CD14-positive monocyte (primary cell): ENCODE measurements around the gene CLCNKB. TPM values are rescaled to one million over a fixed set of nuclear protein-coding genes. Genes with fewer than 3 reads are reported as not detected.
A peak's percentile ranks its signal among the peaks of the same experiment; 100 is the strongest.
"Not testable (repeated sequence)": the region's sequence is repeated elsewhere in the genome, so short reads cannot be mapped to it uniquely, and the experiment has no call there.

Source experiments
- DNase-seq, 3 donors: peaks; one replicate each; pipeline ENCODE4 v3.0.0-alpha.2; 2011 to 2022
- H2AFZ ChIP-seq: 2 replicates; pipeline ENCODE4 v1.6.0; 2012; ENCODE audit warnings: mild to moderate bottlenecking, low read depth, low read length, inconsistent platforms; ENCODE audit not compliant: insufficient read depth, poor library complexity, severe bottlenecking
- H3K27ac ChIP-seq, 2 donors: 1 replicate in 1 of 2; 2 replicates in 1 of 2; pipeline ENCODE4 v1.5.1; 2012 to 2013; ENCODE audit warnings: low read length in 2 of 2, control low read depth in 1 of 2, inconsistent platforms in 1 of 2, low read depth in 1 of 2, mild to moderate bottlenecking in 1 of 2
- H3K27me3 ChIP-seq, 2 donors: one replicate each; pipeline versions ENCODE4 v1.6.0 to v1.6.1; 2011 to 2013; ENCODE audit warnings: low read length in 2 of 2; ENCODE audit not compliant: control insufficient read depth in 2 of 2, insufficient read depth in 2 of 2
- H3K36me3 ChIP-seq, 2 donors: replicated peaks in 1 of 2; 1 replicate in 1 of 2; 2 replicates in 1 of 2; pipeline versions ENCODE4 v1.5.1 to v1.6.1; 2012 to 2013; ENCODE audit warnings: low read length in 2 of 2, control low read depth in 1 of 2, inconsistent platforms in 1 of 2, mild to moderate bottlenecking in 1 of 2; ENCODE audit not compliant: insufficient read depth in 2 of 2, control insufficient read depth in 1 of 2
- H3K4me1 ChIP-seq, 2 donors: 1 replicate in 1 of 2; 2 replicates in 1 of 2; pipeline versions ENCODE4 v1.5.1 to v1.6.1; 2012 to 2013; ENCODE audit warnings: low read length in 2 of 2, control low read depth in 1 of 2, inconsistent platforms in 1 of 2, mild to moderate bottlenecking in 1 of 2, moderate library complexity in 1 of 2; ENCODE audit not compliant: insufficient read depth in 2 of 2, control insufficient read depth in 1 of 2
- H3K4me2 ChIP-seq: replicated peaks from 2 replicates; pipeline ENCODE3; 2012; ENCODE audit warnings: low read length, moderate library complexity, mild to moderate bottlenecking; ENCODE audit not compliant: poor library complexity, severe bottlenecking; ENCODE audit errors: extremely low read depth
- H3K4me3 ChIP-seq, 3 experiments: fragments of 200-600 bp in 1 of 3; sonication (generic) in 1 of 3; replicated peaks in 1 of 3; 1 replicate in 2 of 3; 2 replicates in 1 of 3; pipeline ENCODE4 v1.5.1; 2011 to 2013; ENCODE audit warnings: low read length in 3 of 3, mild to moderate bottlenecking in 3 of 3, control low read depth in 2 of 3, low read depth in 2 of 3, inconsistent platforms in 1 of 3, moderate library complexity in 1 of 3
- H3K79me2 ChIP-seq: 2 replicates; pipeline ENCODE4 v1.6.0; 2012; ENCODE audit warnings: mild to moderate bottlenecking, control low read depth, inconsistent platforms, low read length, moderate library complexity; ENCODE audit not compliant: insufficient read depth
- H3K9ac ChIP-seq: 2 replicates; pipeline ENCODE4 v1.6.0; 2017; ENCODE audit warnings: low read length, mild to moderate bottlenecking; ENCODE audit not compliant: insufficient read depth, poor library complexity, severe bottlenecking
- H3K9me3 ChIP-seq, 2 donors: replicated peaks in 1 of 2; 1 replicate in 1 of 2; 2 replicates in 1 of 2; pipeline versions ENCODE4 v1.5.1 to v1.6.1; 2012 to 2013; ENCODE audit warnings: low read length in 2 of 2, control low read depth in 1 of 2; ENCODE audit not compliant: control insufficient read depth in 1 of 2, insufficient read depth in 1 of 2
- H4K20me1 ChIP-seq: 2 replicates; pipeline ENCODE4 v1.6.0; 2012; ENCODE audit warnings: mild to moderate bottlenecking, low read length, control low read depth, moderate library complexity; ENCODE audit not compliant: insufficient read depth
- H3K27ac Mint-ChIP-seq, 7 donors: one replicate each; pipeline ENCODE4 v1.8.0; 2020; ENCODE audit warnings: mild to moderate bottlenecking in 7 of 7, mixed read lengths in 7 of 7, moderate library complexity in 6 of 7, inconsistent platforms in 2 of 7
- H3K27me3 Mint-ChIP-seq, 3 donors: one replicate each; pipeline ENCODE4 v1.8.0; 2021 to 2022; ENCODE audit warnings: low read depth in 3 of 3, mild to moderate bottlenecking in 3 of 3, mixed read lengths in 3 of 3, moderate library complexity in 3 of 3, inconsistent platforms in 1 of 3
- H3K36me3 Mint-ChIP-seq, 2 donors: one replicate each; pipeline ENCODE4 v1.8.0; 2020; ENCODE audit warnings: mixed read lengths in 2 of 2, inconsistent platforms in 1 of 2, mild to moderate bottlenecking in 1 of 2
- H3K4me1 Mint-ChIP-seq: one replicate; pipeline ENCODE4 v1.8.0; 2020; ENCODE audit warnings: mild to moderate bottlenecking, mixed read lengths
- H3K4me3 Mint-ChIP-seq, 2 donors: one replicate each; pipeline ENCODE4 v1.8.0; 2020; ENCODE audit warnings: mild to moderate bottlenecking in 2 of 2, mixed read lengths in 2 of 2, moderate library complexity in 1 of 2
- H3K9me3 Mint-ChIP-seq, 7 donors: one replicate each; pipeline ENCODE4 v1.8.0; 2020 to 2022; ENCODE audit warnings: mixed read lengths in 7 of 7, mild to moderate bottlenecking in 6 of 7, moderate library complexity in 6 of 7, inconsistent platforms in 2 of 7
- WGBS: methylation state at CpG from one replicate; pipeline ENCODE4 v1.1.5; 2013; ENCODE audit warnings: missing lambda C conversion rate; ENCODE audit not compliant: insufficient coverage; 5-methylcytosine and 5-hydroxymethylcytosine counted together
- intact Hi-C, 2 donors: fragments of 100-400 bp; cut with micrococcal nuclease; formaldehyde crosslinking; loops; one replicate each; pipeline versions ENCODE4 v1.15.0 to v1.15.1; 2023
- polyA plus RNA-seq, 3 donors: library from polyadenylated mRNA; depleted of rRNA in 1 of 3; unstranded in 2 of 3; stranded (reverse) in 1 of 3; fragments of 300-500 nt in 2 of 3; fragments of >200 nt in 1 of 3; fragmentation: Illumina TruSeq in 2 of 3; gene quantifications; 1 replicate in 2 of 3; 2 replicates in 1 of 3; pipeline ENCODE4 v1.2.3, GENCODE V29; 2012 to 2021
- TF ChIP-seq, protein P1 (sequence below): fragments of 200-600 bp; IDR thresholded peaks from one replicate; pipeline ENCODE4 v1.8.0; 2022; ENCODE audit warnings: antibody characterized with exemption, mild to moderate bottlenecking

Gene CLCNKB
- polyA plus RNA-seq, 3 donors, result not detected

DNA sequence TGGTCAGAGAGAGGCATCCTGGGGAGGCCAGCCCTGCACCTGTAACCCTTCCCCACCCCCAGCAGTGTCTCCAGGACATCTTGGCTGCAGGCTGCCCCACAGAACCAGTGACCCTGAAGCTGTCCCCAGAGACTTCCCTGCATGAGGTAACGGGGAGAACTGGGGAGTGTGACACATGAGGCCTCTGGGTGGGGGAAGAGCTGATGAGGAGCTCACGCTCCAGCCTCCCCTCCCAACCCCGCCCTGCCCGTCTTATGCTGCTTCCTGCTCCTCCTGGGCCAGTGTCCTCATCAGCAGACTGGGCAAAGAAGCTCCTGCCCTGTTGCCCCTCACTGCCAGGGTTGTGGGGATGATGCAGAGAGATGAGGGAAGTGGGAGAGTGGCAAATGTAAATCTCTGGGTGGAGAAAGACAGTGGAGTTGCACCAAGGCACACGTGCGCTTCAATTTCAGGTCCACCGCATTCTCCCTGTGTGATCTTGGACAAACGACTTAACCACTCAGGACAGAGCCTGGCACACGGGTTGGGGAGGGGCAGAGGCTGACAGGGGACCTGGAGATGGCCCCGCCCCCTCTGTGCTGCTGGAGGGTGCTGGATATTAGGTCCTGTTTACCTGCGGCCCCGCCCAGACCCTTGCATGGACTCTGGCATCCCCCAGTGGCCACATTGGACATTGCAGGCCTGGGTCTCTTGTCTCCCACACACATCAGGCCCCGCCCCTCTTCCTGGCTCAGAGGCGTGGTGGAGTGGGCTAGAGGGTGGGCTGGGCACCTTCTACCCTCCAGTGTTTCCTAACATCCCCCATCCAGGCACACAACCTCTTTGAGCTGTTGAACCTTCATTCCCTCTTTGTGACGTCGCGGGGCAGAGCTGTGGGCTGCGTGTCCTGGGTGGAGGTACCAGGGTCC is 12.3 kb downstream of the CLCNKB start:
- no peaks in the 10 kb centered on the region for H3K9me3 ChIP-seq
- Mint-ChIP-seq H3K27me3 (peaks cover 2 to 10% (median 5%) of the 10 kb centered on the region in 3 donors), H3K4me1 (peaks cover 4% of the 10 kb centered on the region), H3K27ac (no peak overlapping the region), H3K36me3 (no peaks in the 10 kb centered on the region), H3K9me3 (peaks cover 0 to 2% (median 0%) of the 10 kb centered on the region in 7 donors), H3K4me3 (no peak overlapping the region)
- no peak overlapping the region for H3K4me2 ChIP-seq
- intact Hi-C loops, result loop anchor here (2.0 to 10.0 kb wide), 4 partner anchors 21 to 261 kb away; no protein-coding TSS in a partner anchor
- DNase-seq, result peak; percentile 56 to 69 (median 61)
- TF ChIP-seq, protein P1, sequence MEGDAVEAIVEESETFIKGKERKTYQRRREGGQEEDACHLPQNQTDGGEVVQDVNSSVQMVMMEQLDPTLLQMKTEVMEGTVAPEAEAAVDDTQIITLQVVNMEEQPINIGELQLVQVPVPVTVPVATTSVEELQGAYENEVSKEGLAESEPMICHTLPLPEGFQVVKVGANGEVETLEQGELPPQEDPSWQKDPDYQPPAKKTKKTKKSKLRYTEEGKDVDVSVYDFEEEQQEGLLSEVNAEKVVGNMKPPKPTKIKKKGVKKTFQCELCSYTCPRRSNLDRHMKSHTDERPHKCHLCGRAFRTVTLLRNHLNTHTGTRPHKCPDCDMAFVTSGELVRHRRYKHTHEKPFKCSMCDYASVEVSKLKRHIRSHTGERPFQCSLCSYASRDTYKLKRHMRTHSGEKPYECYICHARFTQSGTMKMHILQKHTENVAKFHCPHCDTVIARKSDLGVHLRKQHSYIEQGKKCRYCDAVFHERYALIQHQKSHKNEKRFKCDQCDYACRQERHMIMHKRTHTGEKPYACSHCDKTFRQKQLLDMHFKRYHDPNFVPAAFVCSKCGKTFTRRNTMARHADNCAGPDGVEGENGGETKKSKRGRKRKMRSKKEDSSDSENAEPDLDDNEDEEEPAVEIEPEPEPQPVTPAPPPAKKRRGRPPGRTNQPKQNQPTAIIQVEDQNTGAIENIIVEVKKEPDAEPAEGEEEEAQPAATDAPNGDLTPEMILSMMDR, result peak; percentile 98
- H2AFZ ChIP-seq, result no peak overlapping the region
- no peaks in the 10 kb centered on the region for H3K27me3 ChIP-seq
- H3K9ac ChIP-seq, result no peak overlapping the region
- H3K36me3 ChIP-seq, result no peaks in the 10 kb centered on the region
- WGBS, result 54% methylated on average over 10 of the region's 18 CpGs
- H4K20me1 ChIP-seq, result no peaks in the 10 kb centered on the region
- H3K79me2 ChIP-seq, result no peaks in the 10 kb centered on the region
- peaks cover 0 to 3% of the 10 kb centered on the region in 2 donors for H3K4me1 ChIP-seq
- H3K4me3 ChIP-seq, result no peak overlapping the region
- no peak overlapping the region for H3K27ac ChIP-seq

DNA sequence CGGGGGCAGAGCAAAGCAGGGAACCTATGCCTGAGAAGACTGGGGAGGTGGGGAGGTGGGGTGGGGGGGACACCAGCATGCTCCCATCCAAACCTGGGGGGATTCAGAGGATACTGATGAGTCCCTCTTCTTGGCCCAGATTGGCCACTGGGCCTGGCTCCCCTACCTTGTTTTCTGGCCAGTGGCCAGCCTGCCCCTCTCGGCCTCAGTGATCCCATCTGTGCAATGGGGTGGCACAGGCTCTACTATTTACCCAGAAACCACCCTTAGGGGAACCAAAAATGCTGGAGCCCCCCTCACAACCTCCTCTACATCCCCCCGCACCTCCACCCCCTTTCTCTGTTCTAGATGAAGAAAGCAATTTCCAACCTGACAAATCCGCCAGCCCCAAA is 12.9 kb downstream of the CLCNKB start:
- not testable (repeated sequence) for H3K4me1 ChIP-seq, H3K36me3 ChIP-seq, H3K27ac ChIP-seq, H3K27ac Mint-ChIP-seq, H3K36me3 Mint-ChIP-seq, H3K9me3 ChIP-seq, H3K4me2 ChIP-seq, H3K9me3 Mint-ChIP-seq, H4K20me1 ChIP-seq, H3K27me3 ChIP-seq, H3K4me1 Mint-ChIP-seq, H3K4me3 ChIP-seq, H3K9ac ChIP-seq, H2AFZ ChIP-seq, H3K4me3 Mint-ChIP-seq, H3K79me2 ChIP-seq, DNase-seq
- intact Hi-C loops, result loop anchor here (2.0 to 10.0 kb wide), 3 partner anchors 22 to 262 kb away; no protein-coding TSS in a partner anchor
- peaks cover 2 to 12% (median 3%) of the 10 kb centered on the region in 3 donors for H3K27me3 Mint-ChIP-seq
- 76% methylated on average over 2 of the region's 4 CpGs for WGBS

DNA sequence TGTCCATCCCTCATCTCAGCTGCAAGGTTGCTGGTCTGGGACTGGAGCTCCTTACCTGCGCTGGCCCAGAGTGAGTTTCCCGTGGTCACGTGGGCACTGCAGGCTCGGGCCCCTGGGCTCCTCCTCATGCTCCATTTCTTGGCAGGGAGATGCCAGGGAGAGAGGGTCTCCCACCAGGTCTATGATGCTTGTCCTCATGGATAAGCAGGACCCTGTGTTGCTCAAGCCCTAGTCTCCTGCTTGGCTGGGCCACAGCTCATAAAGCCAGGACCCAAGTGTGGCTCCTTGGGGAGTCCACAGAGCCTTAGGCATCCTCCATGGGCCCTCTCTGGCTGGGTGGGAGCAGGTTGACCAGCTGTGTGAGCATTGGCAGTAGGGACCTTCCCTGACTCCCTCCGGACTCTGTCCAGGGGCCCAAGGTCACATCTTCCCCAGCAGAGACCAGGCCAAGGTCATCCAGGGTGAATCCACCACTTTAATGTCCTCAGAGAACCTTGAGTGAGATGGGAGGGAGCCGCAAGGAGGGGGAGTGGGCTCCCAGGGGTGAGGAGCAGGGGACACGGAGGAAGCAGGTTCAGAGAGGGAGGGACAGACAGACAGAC is 13.8 kb downstream of the CLCNKB start:
- not testable (repeated sequence) for H3K27me3 Mint-ChIP-seq, H2AFZ ChIP-seq, H3K9me3 Mint-ChIP-seq, H3K27ac Mint-ChIP-seq, H3K4me1 ChIP-seq, H3K79me2 ChIP-seq, H3K4me3 Mint-ChIP-seq, H3K4me1 Mint-ChIP-seq, H3K36me3 Mint-ChIP-seq, H3K27ac ChIP-seq, H3K36me3 ChIP-seq, H4K20me1 ChIP-seq, H3K4me2 ChIP-seq, DNase-seq, H3K9me3 ChIP-seq, H3K4me3 ChIP-seq, H3K9ac ChIP-seq, H3K27me3 ChIP-seq
- 96% methylated on average over 4 of the region's 7 CpGs for WGBS
- intact Hi-C loops, result loop anchor here (2.0 to 10.0 kb wide), 3 partner anchors 23 to 263 kb away; no protein-coding TSS in a partner anchor
